Heart left ventricle (tissue), 16 donors: ENCODE measurements around the gene DAZAP1. TPM values are rescaled to one million over a fixed set of nuclear protein-coding genes. Genes with fewer than 3 reads are reported as not detected.

Experiments used
- ATAC-seq, 4 donors: fragments of 200-7000 bp; cut with Tn5 transposase; one replicate each; pipeline ENCODE4 v1.9.1; 2020 to 2022; ENCODE audit warnings: moderate library complexity in 4 of 4, mild to moderate bottlenecking in 3 of 4, moderate number of reproducible peaks in 1 of 4
- DNase-seq, 5 donors: peaks; one replicate each; pipeline ENCODE4 v3.0.0-alpha.2; 2020
- H3K27ac ChIP-seq, 12 donors: fragments of 200-600 bp; sonication (generic) in 4 of 12; one replicate each; pipeline versions ENCODE4 v1.5.0 to v1.8.0; 2016 to 2022; ENCODE audit warnings: mild to moderate bottlenecking in 2 of 12
- H3K27me3 ChIP-seq, 9 donors: fragments of 200-600 bp; sonication (generic) in 2 of 9; one replicate each; pipeline versions ENCODE4 v1.5.1 to v1.8.0; 2016 to 2022; ENCODE audit warnings: mild to moderate bottlenecking in 3 of 9
- H3K36me3 ChIP-seq, 9 donors: fragments of 200-600 bp; sonication (generic) in 2 of 9; one replicate each; pipeline versions ENCODE4 v1.5.0 to v1.8.0; 2018 to 2022; ENCODE audit warnings: mild to moderate bottlenecking in 2 of 9
- H3K4me1 ChIP-seq, 12 donors: fragments of 200-600 bp; sonication (generic) in 4 of 12; one replicate each; pipeline versions ENCODE4 v1.5.0 to v1.8.0; 2016 to 2022; ENCODE audit warnings: mild to moderate bottlenecking in 3 of 12
- H3K4me3 ChIP-seq, 12 donors: fragments of 200-600 bp; sonication (generic) in 4 of 12; one replicate each; pipeline versions ENCODE4 v1.5.0 to v1.8.0; 2017 to 2022; ENCODE audit warnings: mild to moderate bottlenecking in 9 of 12, moderate library complexity in 4 of 12
- H3K9me3 ChIP-seq, 12 donors: fragments of 200-600 bp; sonication (generic) in 4 of 12; one replicate each; pipeline versions ENCODE4 v1.5.0 to v1.8.0; 2016 to 2022; ENCODE audit warnings: mild to moderate bottlenecking in 1 of 12
- POLR2A ChIP-seq, 2 donors: fragments of 450-650 bp; IDR thresholded peaks; one replicate each; pipeline ENCODE4 v1.6.1; 2017; ENCODE audit warnings: antibody characterized with exemption in 2 of 2, mild to moderate bottlenecking in 2 of 2, moderate library complexity in 2 of 2
- WGBS, 4 donors: extraction: QIAGEN DNeasy Blood & Tissue Kit in 2 of 4; methylation state at CpG; one replicate each; pipeline versions ENCODE4 v1.1.5 to v1.1.7; 2013 to 2018; 5-methylcytosine and 5-hydroxymethylcytosine counted together
- intact Hi-C, 10 donors: fragments of 100-400 bp; cut with DNase I; formaldehyde crosslinking; loops; one replicate each; pipeline versions ENCODE4 v1.11.1 to v1.14.2; 2022
- polyA plus RNA-seq, 2 donors: library from polyadenylated mRNA; stranded (reverse); fragments of 200-250 nt; gene quantifications; one replicate each; pipeline ENCODE4 v1.2.3, GENCODE V29; 2013
- total RNA-seq, 9 donors: library from RNA; depleted of rRNA in 2 of 9; stranded (reverse); fragments of >200 nt in 2 of 9; fragmentation: NEBNext Ultra II Directional in 3 of 9; extraction: Animal tissue kit (Norgen Biotek cat#: 25700) in 3 of 9; gene quantifications; one replicate each; pipeline versions ENCODE4 v1.1.0 to v1.2.4, GENCODE V29; 2016 to 2023
- TF ChIP-seq, protein P1 (sequence below), 12 donors: fragments of 200-600 bp; sonication (generic) in 4 of 12; IDR thresholded peaks; one replicate each; pipeline versions ENCODE4 v1.5.0 to v1.8.0; 2018 to 2022; ENCODE audit warnings: antibody characterized with exemption in 12 of 12, mild to moderate bottlenecking in 5 of 12
- donor health status: ischemic (EF 13 %, LVEDD 7.1; RV severe dilation, severe dysfunction).
- donor health status: healthy with polysubstance abuse.
- donor health status: DM: no; HTN: yes; CAD: no.
- donor health status: DM: no; HTN: no; CAD: no.
- donor health status: ischemic (EF 25% LVEDD 6.9; RV normal size, moderate dysfunction).
- donor health status: ischemic (EF 25% LVEDD 5.7; RV mildly dilated, moderate dysfunction).
- donor health status: healthy.
- donor health status: DM: yes; HTN: yes; CAD: no.
- donor health status: ischemic (EF 35%, LVEDD 5.7; RV mildly dilated, moderate dysfunction).
- donor health status: nonischemic (EF 11% LVEDD 7.7; RV severe dilation, severe dysfunction).
- donor health status: DM: yes; HTN: yes; CAD: no.
- donor health status: PGD.
- donor health status: ischemic (EF 29% LVEDD 5.4; RV normal size, mild dysfunction).
- donor health status: nonischemic (EF 23%, LVEDD 6.1; RV moderate dilation, normal function).

Gene DAZAP1
- total and polyA plus RNA-seq, 11 donors, result 36.8 to 128 (median 78.5) TPM

DNA sequence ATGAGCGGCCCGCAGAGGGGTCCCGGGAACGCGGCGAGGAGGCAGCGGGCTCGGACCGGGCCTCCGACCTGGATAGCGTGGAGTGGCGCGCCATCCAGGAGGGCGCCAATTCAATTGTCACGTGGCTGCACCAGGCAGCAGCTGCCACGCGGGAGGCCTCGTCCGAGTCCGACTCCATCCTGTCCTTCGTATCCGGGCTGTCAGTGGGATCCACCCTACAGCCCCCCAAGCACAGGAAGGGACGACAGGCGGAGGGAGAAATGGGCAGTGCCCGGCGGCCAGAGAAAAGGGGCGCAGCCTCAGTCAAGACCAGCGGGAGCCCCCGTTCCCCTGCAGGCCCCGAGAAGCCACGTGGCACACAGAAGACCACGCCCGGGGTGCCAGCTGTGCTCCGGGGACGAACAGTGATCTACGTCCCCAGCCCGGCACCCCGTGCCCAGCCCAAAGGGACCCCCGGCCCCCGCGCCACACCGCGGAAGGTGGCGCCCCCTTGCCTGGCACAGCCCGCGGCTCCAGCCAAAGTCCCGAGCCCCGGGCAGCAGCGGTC, 61.0 kb downstream of the DAZAP1 start:
- WGBS, 4 donors, result 1 to 6% (median 5%) methylated on average over 14 to 49 of the region's 49 CpGs
- intact Hi-C loops, result no loop called here
- Histone ChIP-seq H3K27me3 (peaks cover 31 to 90% (median 61%) of the 10 kb centered on the region in 9 donors), H3K4me1 (peaks cover 20 to 80% (median 54%) of the 10 kb centered on the region in 12 donors), H3K27ac (no peak overlapping the region), H3K4me3 (peak overlapping the region in 10 of 12 donors; percentile 18 to 66 (median 40)), H3K9me3 (no peaks in the 10 kb centered on the region), H3K36me3 (no peaks in the 10 kb centered on the region)
- no peak for TF ChIP-seq POLR2A (IDR thresholded peaks at IDR 0.05)
- TF ChIP-seq, protein P1, sequence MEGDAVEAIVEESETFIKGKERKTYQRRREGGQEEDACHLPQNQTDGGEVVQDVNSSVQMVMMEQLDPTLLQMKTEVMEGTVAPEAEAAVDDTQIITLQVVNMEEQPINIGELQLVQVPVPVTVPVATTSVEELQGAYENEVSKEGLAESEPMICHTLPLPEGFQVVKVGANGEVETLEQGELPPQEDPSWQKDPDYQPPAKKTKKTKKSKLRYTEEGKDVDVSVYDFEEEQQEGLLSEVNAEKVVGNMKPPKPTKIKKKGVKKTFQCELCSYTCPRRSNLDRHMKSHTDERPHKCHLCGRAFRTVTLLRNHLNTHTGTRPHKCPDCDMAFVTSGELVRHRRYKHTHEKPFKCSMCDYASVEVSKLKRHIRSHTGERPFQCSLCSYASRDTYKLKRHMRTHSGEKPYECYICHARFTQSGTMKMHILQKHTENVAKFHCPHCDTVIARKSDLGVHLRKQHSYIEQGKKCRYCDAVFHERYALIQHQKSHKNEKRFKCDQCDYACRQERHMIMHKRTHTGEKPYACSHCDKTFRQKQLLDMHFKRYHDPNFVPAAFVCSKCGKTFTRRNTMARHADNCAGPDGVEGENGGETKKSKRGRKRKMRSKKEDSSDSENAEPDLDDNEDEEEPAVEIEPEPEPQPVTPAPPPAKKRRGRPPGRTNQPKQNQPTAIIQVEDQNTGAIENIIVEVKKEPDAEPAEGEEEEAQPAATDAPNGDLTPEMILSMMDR (IDR thresholded peaks at IDR 0.05), result no peak
- no peak for ATAC-seq
- DNase-seq, result peak in 1 of 5 donors; percentile 19

DNA sequence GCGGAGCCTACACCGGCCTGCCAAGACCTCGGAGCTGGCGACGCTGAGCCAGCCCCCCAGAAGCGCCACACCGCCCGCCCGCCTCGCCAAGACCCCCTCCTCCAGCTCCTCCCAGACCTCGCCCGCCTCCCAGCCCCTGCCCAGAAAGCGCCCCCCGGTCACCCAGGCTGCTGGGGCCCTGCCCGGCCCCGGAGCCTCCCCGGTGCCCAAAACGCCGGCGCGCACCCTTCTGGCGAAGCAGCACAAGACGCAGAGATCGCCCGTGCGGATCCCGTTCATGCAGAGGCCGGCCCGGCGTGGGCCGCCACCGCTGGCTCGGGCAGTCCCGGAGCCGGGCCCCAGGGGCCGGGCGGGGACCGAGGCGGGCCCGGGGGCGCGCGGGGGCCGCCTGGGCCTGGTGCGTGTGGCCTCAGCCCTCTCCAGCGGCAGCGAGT, 61.5 kb downstream of the DAZAP1 start:
- 0 to 3% (median 2%) methylated on average over 1 to 47 of the region's 47 CpGs for WGBS, 4 donors
- TF ChIP-seq POLR2A (IDR thresholded peaks at IDR 0.05), result no peak
- TF ChIP-seq, protein P1 (IDR thresholded peaks at IDR 0.05), result no peak
- Histone ChIP-seq H3K9me3 (no peaks in the 10 kb centered on the region), H3K4me1 (peaks cover 20 to 83% (median 56%) of the 10 kb centered on the region in 12 donors), H3K27me3 (peaks cover 31 to 91% (median 61%) of the 10 kb centered on the region in 9 donors), H3K36me3 (no peaks in the 10 kb centered on the region), H3K4me3 (peak overlapping the region in 11 of 12 donors; percentile 18 to 66 (median 41)), H3K27ac (no peak overlapping the region)
- intact Hi-C loops, result no loop called here
- ATAC-seq, result peak in 1 of 4 donors; percentile 3
- peak in 1 of 5 donors; percentile 38 for DNase-seq

DNA sequence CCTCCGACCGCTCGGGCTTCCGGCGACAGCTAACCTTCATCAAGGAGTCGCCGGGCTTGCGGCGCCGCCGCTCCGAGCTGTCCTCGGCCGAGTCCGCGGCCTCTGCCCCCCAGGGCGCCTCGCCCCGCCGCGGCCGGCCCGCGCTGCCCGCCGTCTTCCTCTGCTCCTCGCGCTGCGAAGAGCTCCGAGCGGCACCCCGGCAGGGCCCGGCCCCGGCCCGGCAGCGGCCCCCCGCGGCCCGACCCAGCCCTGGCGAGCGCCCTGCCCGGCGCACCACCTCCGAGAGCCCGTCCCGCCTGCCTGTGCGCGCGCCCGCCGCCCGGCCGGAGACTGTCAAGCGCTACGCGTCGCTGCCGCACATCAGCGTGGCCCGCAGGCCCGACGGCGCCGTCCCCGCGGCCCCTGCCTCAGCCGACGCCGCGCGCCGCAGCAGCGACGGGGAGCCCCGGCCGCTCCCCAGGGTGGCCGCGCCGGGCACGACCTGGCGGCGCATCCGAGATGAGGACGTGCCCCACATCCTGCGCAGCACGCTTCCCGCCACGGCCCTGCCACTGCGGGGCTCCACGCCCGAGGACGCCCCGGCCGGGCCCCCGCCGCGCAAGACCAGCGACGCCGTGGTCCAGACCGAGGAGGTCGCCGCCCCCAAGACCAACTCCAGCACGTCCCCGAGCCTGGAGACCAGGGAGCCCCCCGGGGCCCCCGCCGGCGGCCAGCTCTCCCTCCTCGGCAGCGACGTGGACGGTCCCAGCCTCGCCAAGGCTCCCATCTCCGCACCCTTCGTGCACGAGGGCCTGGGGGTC, 62.1 kb downstream of the DAZAP1 start:
- TF ChIP-seq POLR2A (IDR thresholded peaks at IDR 0.05), result no peak
- TF ChIP-seq, protein P1 (IDR thresholded peaks at IDR 0.05), result no peak
- Histone ChIP-seq H3K36me3 (peaks cover 0 to under 1% (median 0%) of the 10 kb centered on the region in 9 donors), H3K4me1 (peaks cover 20 to 89% (median 61%) of the 10 kb centered on the region in 12 donors), H3K27ac (peak overlapping the region in 1 of 12 donors; percentile 34), H3K27me3 (peaks cover 31 to 87% (median 57%) of the 10 kb centered on the region in 9 donors), H3K4me3 (peak overlapping the region; percentile 27 to 66 (median 56)), H3K9me3 (no peaks in the 10 kb centered on the region)
- DNase-seq, result peak in 2 of 5 donors; percentile 10 to 25
- ATAC-seq, result no peak
- 0 to 2% (median 1%) methylated on average over 2 to 117 of the region's 117 CpGs for WGBS, 4 donors
- intact Hi-C loops, result no loop called here

DNA sequence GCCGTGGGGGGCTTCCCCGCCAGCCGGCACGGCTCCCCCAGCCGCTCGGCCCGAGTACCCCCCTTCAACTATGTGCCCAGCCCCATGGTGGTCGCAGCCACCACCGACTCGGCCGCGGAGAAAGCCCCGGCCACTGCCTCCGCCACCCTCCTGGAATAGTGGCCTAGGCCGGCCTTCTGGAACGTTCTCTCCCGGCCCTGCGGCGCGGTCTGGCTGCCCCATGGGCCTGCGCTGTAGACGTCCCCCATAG, 62.6 kb downstream of the DAZAP1 start:
- Histone ChIP-seq H3K27ac (peak overlapping the region in 1 of 12 donors; percentile 34), H3K36me3 (peaks cover 0 to 6% (median 0%) of the 10 kb centered on the region in 9 donors), H3K4me1 (peaks cover 20 to 93% (median 63%) of the 10 kb centered on the region in 12 donors), H3K9me3 (no peaks in the 10 kb centered on the region), H3K4me3 (peak overlapping the region; percentile 27 to 66 (median 56)), H3K27me3 (peaks cover 31 to 85% (median 57%) of the 10 kb centered on the region in 9 donors)
- TF ChIP-seq, protein P1 (IDR thresholded peaks at IDR 0.05), result no peak
- no peak for TF ChIP-seq POLR2A (IDR thresholded peaks at IDR 0.05)
- DNase-seq (peak in 1 of 5 donors; percentile 30), ATAC-seq (peak in 2 of 4 donors; percentile 1 to 18)
- 2 to 8% (median 4%) methylated on average over 9 to 22 of the region's 22 CpGs for WGBS, 4 donors
- intact Hi-C loops, result no loop called here
